ENCODE data around the gene SERBP1.

SERBP1 gene

DNA sequence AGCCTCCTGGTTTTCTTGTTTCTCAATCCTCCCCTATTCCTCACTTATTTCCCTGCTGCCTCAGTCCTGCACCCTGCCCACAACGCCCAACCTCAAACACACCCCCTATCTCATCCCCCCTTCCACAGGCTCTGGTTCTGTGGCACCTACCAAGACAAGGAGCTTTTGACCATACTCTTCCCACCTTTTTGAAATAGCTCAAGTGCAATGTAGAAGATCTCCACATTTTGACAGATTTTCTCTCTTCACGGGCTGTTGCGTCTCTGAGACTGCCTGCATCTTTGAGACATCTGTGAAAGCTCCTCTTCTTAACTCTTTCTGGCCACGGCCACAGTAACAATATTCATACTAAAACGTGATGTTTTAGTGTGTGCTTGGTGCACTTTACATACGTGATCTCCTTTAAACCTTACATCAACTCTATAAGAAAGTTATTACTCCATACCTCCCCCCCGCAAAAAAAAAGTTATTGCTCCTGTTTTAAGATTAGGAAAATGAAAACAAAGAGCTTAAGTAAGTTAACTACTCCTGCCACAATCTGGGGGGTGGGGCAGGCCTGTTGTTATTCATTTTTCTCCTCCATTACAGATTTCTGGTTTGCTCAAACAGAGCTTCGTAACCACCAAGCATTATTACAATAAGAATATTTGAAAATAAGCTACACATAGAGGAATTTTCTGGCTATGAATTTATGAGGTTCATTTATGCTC lies 1.8 kb upstream of the SERBP1 start (continued):
- no peak for TF ChIP-seq ZNF530 (tag by site-specific recombination; IDR thresholded peaks at IDR 0.05; ENCODE audit: low read depth)
- TF ChIP-seq PRDM1 (tag by site-specific recombination; IDR thresholded peaks at IDR 0.05) = peak; percentile 11; the same call in 1 of the 2 replicates
- TF ChIP-seq GLI2 (tag by site-specific recombination; IDR thresholded peaks at IDR 0.05; ENCODE audit: borderline replicate concordance, low read depth) = no peak
- TF ChIP-seq ZNF266 (tag by site-specific recombination; IDR thresholded peaks at IDR 0.05; ENCODE audit: low read depth) = no peak
- TF ChIP-seq ZNF202 (tag by site-specific recombination; IDR thresholded peaks at IDR 0.05; ENCODE audit: borderline replicate concordance) = no peak
- no peak for TF ChIP-seq ZFP37 (tag by site-specific recombination; IDR thresholded peaks at IDR 0.05)
- TF ChIP-seq, protein P1, sequence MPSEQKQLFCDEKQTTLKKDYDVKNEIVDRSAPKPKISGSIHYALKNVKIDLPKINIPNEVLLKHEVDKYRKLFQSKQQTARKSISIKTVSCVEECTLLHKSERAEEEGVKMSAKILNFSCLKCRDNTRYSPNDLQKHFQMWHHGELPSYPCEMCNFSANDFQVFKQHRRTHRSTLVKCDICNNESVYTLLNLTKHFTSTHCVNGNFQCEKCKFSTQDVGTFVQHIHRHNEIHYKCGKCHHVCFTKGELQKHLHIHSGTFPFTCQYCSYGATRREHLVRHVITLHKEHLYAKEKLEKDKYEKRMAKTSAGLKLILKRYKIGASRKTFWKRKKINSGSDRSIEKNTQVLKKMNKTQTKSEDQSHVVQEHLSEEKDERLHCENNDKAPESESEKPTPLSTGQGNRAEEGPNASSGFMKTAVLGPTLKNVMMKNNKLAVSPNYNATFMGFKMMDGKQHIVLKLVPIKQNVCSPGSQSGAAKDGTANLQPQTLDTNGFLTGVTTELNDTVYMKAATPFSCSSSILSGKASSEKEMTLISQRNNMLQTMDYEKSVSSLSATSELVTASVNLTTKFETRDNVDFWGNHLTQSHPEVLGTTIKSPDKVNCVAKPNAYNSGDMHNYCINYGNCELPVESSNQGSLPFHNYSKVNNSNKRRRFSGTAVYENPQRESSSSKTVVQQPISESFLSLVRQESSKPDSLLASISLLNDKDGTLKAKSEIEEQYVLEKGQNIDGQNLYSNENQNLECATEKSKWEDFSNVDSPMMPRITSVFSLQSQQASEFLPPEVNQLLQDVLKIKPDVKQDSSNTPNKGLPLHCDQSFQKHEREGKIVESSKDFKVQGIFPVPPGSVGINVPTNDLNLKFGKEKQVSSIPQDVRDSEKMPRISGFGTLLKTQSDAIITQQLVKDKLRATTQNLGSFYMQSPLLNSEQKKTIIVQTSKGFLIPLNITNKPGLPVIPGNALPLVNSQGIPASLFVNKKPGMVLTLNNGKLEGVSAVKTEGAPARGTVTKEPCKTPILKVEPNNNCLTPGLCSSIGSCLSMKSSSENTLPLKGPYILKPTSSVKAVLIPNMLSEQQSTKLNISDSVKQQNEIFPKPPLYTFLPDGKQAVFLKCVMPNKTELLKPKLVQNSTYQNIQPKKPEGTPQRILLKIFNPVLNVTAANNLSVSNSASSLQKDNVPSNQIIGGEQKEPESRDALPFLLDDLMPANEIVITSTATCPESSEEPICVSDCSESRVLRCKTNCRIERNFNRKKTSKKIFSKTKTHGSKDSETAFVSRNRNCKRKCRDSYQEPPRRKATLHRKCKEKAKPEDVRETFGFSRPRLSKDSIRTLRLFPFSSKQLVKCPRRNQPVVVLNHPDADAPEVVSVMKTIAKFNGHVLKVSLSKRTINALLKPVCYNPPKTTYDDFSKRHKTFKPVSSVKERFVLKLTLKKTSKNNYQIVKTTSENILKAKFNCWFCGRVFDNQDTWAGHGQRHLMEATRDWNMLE (tag by site-specific recombination; conservative IDR thresholded peaks at IDR 0.05; ENCODE audit: low read depth) = no peak
- TF ChIP-seq ZNF623 (tag by site-specific recombination; IDR thresholded peaks at IDR 0.05) = no peak
- TF ChIP-seq ZNF777 (tag by site-specific recombination; IDR thresholded peaks at IDR 0.05; ENCODE audit: borderline replicate concordance) = no peak
- TF ChIP-seq, protein P2, sequence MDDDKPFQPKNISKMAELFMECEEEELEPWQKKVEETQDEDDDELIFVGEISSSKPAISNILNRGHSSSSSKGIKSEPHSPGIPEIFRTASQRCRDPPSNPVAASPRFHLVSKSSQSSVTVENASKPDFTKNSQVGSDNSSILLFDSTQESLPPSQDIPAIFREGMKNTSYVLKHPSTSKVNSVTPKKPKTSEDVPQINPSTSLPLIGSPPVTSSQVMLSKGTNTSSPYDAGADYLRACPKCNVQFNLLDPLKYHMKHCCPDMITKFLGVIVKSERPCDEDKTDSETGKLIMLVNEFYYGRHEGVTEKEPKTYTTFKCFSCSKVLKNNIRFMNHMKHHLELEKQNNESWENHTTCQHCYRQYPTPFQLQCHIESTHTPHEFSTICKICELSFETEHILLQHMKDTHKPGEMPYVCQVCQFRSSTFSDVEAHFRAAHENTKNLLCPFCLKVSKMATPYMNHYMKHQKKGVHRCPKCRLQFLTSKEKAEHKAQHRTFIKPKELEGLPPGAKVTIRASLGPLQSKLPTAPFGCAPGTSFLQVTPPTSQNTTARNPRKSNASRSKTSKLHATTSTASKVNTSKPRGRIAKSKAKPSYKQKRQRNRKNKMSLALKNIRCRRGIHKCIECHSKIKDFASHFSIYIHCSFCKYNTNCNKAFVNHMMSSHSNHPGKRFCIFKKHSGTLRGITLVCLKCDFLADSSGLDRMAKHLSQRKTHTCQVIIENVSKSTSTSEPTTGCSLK (tag by site-specific recombination; IDR thresholded peaks at IDR 0.05) = no peak
- TF ChIP-seq ZSCAN23 (tag by site-specific recombination; IDR thresholded peaks at IDR 0.05) = no peak
- TF ChIP-seq, protein P3, sequence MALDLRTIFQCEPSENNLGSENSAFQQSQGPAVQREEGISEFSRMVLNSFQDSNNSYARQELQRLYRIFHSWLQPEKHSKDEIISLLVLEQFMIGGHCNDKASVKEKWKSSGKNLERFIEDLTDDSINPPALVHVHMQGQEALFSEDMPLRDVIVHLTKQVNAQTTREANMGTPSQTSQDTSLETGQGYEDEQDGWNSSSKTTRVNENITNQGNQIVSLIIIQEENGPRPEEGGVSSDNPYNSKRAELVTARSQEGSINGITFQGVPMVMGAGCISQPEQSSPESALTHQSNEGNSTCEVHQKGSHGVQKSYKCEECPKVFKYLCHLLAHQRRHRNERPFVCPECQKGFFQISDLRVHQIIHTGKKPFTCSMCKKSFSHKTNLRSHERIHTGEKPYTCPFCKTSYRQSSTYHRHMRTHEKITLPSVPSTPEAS (tag by site-specific recombination; IDR thresholded peaks at IDR 0.05) = no peak
- no peak for TF ChIP-seq KLF16 (tag by site-specific recombination; IDR thresholded peaks at IDR 0.05)
- no peak for TF ChIP-seq ZNF311 (tag by site-specific recombination; IDR thresholded peaks at IDR 0.05; ENCODE audit: borderline replicate concordance)
- peak; percentile 31 for TF ChIP-seq ZNF341 (tag by site-specific recombination; IDR thresholded peaks at IDR 0.05; ENCODE audit: low read depth)
- TF ChIP-seq SP3 (tag by site-specific recombination; IDR thresholded peaks at IDR 0.05) = peak; percentile 43; the same call in 1 of the 2 replicates
- TF ChIP-seq ZNF335 (tag by site-specific recombination; conservative IDR thresholded peaks at IDR 0.05) = peak; percentile 84
- peak; percentile 80 for TF ChIP-seq ZNF366 (tag by site-specific recombination; conservative IDR thresholded peaks at IDR 0.05)
- TF ChIP-seq SCRT2 (tag by site-specific recombination; IDR thresholded peaks at IDR 0.05) = peak; percentile 50
- TF ChIP-seq ZEB2 (tag by site-specific recombination; IDR thresholded peaks at IDR 0.05) = peak; percentile 42; the same call in 1 of the 2 replicates
- TF ChIP-seq KLF9 (tag by site-specific recombination; IDR thresholded peaks at IDR 0.05; ENCODE audit: low read depth) = peak; percentile 75
- TF ChIP-seq ZBTB21 (tag by site-specific recombination; IDR thresholded peaks at IDR 0.05) = no peak
- no peak for TF ChIP-seq ZNF548 (tag by site-specific recombination; IDR thresholded peaks at IDR 0.05)
- TF ChIP-seq ZNF830 (tag by site-specific recombination; IDR thresholded peaks at IDR 0.05; ENCODE audit: low read depth) = no peak
- TF ChIP-seq ZNF19 (tag by site-specific recombination; IDR thresholded peaks at IDR 0.05; ENCODE audit: low read depth) = no peak
- TF ChIP-seq, protein P4, sequence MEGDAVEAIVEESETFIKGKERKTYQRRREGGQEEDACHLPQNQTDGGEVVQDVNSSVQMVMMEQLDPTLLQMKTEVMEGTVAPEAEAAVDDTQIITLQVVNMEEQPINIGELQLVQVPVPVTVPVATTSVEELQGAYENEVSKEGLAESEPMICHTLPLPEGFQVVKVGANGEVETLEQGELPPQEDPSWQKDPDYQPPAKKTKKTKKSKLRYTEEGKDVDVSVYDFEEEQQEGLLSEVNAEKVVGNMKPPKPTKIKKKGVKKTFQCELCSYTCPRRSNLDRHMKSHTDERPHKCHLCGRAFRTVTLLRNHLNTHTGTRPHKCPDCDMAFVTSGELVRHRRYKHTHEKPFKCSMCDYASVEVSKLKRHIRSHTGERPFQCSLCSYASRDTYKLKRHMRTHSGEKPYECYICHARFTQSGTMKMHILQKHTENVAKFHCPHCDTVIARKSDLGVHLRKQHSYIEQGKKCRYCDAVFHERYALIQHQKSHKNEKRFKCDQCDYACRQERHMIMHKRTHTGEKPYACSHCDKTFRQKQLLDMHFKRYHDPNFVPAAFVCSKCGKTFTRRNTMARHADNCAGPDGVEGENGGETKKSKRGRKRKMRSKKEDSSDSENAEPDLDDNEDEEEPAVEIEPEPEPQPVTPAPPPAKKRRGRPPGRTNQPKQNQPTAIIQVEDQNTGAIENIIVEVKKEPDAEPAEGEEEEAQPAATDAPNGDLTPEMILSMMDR (tag by site-specific recombination; IDR thresholded peaks at IDR 0.05) = no peak; the same call in 1 of the 2 replicates
- no peak for TF ChIP-seq ZNF514 (tag by site-specific recombination; IDR thresholded peaks at IDR 0.05)
- TF ChIP-seq ZBTB17 (tag by site-specific recombination; IDR thresholded peaks at IDR 0.05) = peak; percentile 87
- TF ChIP-seq, protein P5, sequence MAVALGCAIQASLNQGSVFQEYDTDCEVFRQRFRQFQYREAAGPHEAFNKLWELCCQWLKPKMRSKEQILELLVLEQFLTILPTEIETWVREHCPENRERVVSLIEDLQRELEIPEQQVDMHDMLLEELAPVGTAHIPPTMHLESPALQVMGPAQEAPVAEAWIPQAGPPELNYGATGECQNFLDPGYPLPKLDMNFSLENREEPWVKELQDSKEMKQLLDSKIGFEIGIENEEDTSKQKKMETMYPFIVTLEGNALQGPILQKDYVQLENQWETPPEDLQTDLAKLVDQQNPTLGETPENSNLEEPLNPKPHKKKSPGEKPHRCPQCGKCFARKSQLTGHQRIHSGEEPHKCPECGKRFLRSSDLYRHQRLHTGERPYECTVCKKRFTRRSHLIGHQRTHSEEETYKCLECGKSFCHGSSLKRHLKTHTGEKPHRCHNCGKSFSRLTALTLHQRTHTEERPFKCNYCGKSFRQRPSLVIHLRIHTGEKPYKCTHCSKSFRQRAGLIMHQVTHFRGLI (tag by site-specific recombination; IDR thresholded peaks at IDR 0.05) = peak; percentile 95
